Putamen (tissue), 1 donor: ENCODE measurements around the gene ZFAND2B.

ENCODE experiments used
- DNase-seq: peaks from one replicate; pipeline ENCODE4 v3.0.0-alpha.2; 2016; ENCODE audit warnings: low spot score

Gene ZFAND2B

GRCh38 chr2:219206328-219207133 lies at the start of gene ZFAND2B:
TSS of gene ZFAND2B (plus strand) at chr2:219206782. CDS start at chr2:219206988, 206 bp downstream.
- peak; percentile 97 for DNase-seq

GRCh38 chr2:219157396-219157795 lies 49.2 kb upstream of the ZFAND2B start:
- no peak for DNase-seq

- DNase-seq: no peak
Observed at GRCh38 chr2:219158025-219158424, 48.6 kb upstream of the ZFAND2B start.

GRCh38 chr2:219158586-219158985 lies 48.0 kb upstream of the ZFAND2B start:
- no peak for DNase-seq

GRCh38 chr2:219159771-219160185 lies 46.8 kb upstream of the ZFAND2B start:
- no peak for DNase-seq

- DNase-seq: peak; percentile 93
Observed at GRCh38 chr2:219160186-219161017, 46.2 kb upstream of the ZFAND2B start, which contains the start of gene NHEJ1. TSS of gene NHEJ1 (minus strand) at chr2:219160815. CDS start at chr2:219158362, 2,453 bp downstream.

GRCh38 chr2:219161097-219161496 lies 45.5 kb upstream of the ZFAND2B start:
- no peak for DNase-seq

- DNase-seq: no peak
Observed at GRCh38 chr2:219163156-219163555, 43.4 kb upstream of the ZFAND2B start.

- no peak for DNase-seq
Observed at GRCh38 chr2:219165058-219165911, 41.3 kb upstream of the ZFAND2B start.

GRCh38 chr2:219167997-219168396 lies 38.6 kb upstream of the ZFAND2B start:
- DNase-seq: no peak

- DNase-seq: no peak
Observed at GRCh38 chr2:219168526-219168925, 38.1 kb upstream of the ZFAND2B start.

GRCh38 chr2:219168932-219169331 lies 37.6 kb upstream of the ZFAND2B start:
- no peak for DNase-seq

GRCh38 chr2:219169930-219170654 lies 36.5 kb upstream of the ZFAND2B start, which contains the start of gene SLC23A3:
TSS of gene SLC23A3 (minus strand) at chr2:219170029. CDS start at chr2:219169984, 45 bp downstream.
- DNase-seq: no peak

GRCh38 chr2:219171231-219171651 lies 35.3 kb upstream of the ZFAND2B start:
- DNase-seq: peak; percentile 37

GRCh38 chr2:219172231-219173154 lies 34.1 kb upstream of the ZFAND2B start:
- DNase-seq: no peak

GRCh38 chr2:219173176-219173575 lies 33.4 kb upstream of the ZFAND2B start:
- DNase-seq: no peak

GRCh38 chr2:219174146-219174545 lies 32.4 kb upstream of the ZFAND2B start:
- DNase-seq: no peak

GRCh38 chr2:219174801-219175200 lies 31.8 kb upstream of the ZFAND2B start:
- DNase-seq: no peak

- no peak for DNase-seq
Observed at GRCh38 chr2:219175486-219175885, 31.1 kb upstream of the ZFAND2B start.
